GM23338 (cell line): ENCODE measurements around the gene CLNK. TPM values are rescaled to one million over a fixed set of nuclear protein-coding genes. Genes with fewer than 3 reads are reported as not detected.

Experiments
- ATAC-seq: fragments of 200-7000 bp; cut with Tn5 transposase; 3 replicates; pipeline ENCODE4 v1.9.1; 2020
- DNase-seq: peaks from one replicate; pipeline ENCODE4 v3.0.0-alpha.2; 2015; ENCODE audit warnings: low spot score
- H2AFZ ChIP-seq: fragments of 200-600 bp; sonication (generic); 2 replicates; pipeline ENCODE4 v1.8.0; 2016; ENCODE audit warnings: antibody characterized with exemption, mild to moderate bottlenecking, moderate library complexity
- H3F3A ChIP-seq: fragments of 200-600 bp; sonication (generic); replicated peaks from 2 replicates; pipeline ENCODE4 v1.8.0; 2017; ENCODE audit warnings: antibody characterized with exemption, mixed run types, low read depth
- H3K27ac ChIP-seq: fragments of 200-600 bp; sonication (generic); 2 replicates; pipeline ENCODE4 v1.6.1; 2016; ENCODE audit warnings: low read depth
- H3K27me3 ChIP-seq: fragments of 200-600 bp; sonication (generic); 2 replicates; pipeline ENCODE4 v1.8.0; 2016; ENCODE audit warnings: mild to moderate bottlenecking, mixed run types, moderate library complexity; ENCODE audit not compliant: insufficient read depth
- H3K36me3 ChIP-seq: fragments of 200-600 bp; sonication (generic); 2 replicates; pipeline ENCODE4 v1.8.0; 2016; ENCODE audit warnings: mild to moderate bottlenecking; ENCODE audit not compliant: insufficient read depth
- H3K4me1 ChIP-seq: fragments of 200-600 bp; sonication (generic); 2 replicates; pipeline ENCODE4 v1.8.0; 2016; ENCODE audit warnings: mild to moderate bottlenecking, moderate library complexity; ENCODE audit not compliant: insufficient read depth
- H3K4me2 ChIP-seq: fragments of 200-600 bp; sonication (generic); 2 replicates; pipeline ENCODE4 v1.7.1; 2017; ENCODE audit warnings: mixed run types
- H3K4me3 ChIP-seq: fragments of 200-600 bp; sonication (generic); 2 replicates; pipeline ENCODE4 v1.6.1; 2016; ENCODE audit warnings: mixed run types
- H3K79me2 ChIP-seq: fragments of 200-600 bp; sonication (generic); replicated peaks from 2 replicates; pipeline ENCODE4 v1.8.0; 2017; ENCODE audit warnings: mild to moderate bottlenecking; ENCODE audit not compliant: insufficient read depth
- H3K9me2 ChIP-seq: fragments of 200-600 bp; sonication (generic); 2 replicates; pipeline ENCODE4 v1.8.0; 2017; ENCODE audit not compliant: insufficient read depth
- H4K20me1 ChIP-seq: fragments of 200-600 bp; sonication (generic); replicated peaks from 2 replicates; pipeline ENCODE4 v1.8.0; 2017; ENCODE audit warnings: mild to moderate bottlenecking; ENCODE audit not compliant: insufficient read depth
- H3K27ac Mint-ChIP-seq: 2 replicates; pipeline ENCODE4 v1.8.0; 2020; ENCODE audit warnings: inconsistent platforms, mild to moderate bottlenecking, moderate library complexity, mixed read lengths
- H3K27me3 Mint-ChIP-seq: 3 replicates; pipeline ENCODE4 v1.8.0; 2022; ENCODE audit warnings: low read depth, mild to moderate bottlenecking, moderate library complexity, mixed read lengths, inconsistent platforms; ENCODE audit not compliant: insufficient read depth, poor library complexity
- H3K36me3 Mint-ChIP-seq: 3 replicates; pipeline ENCODE4 v1.8.0; 2021; ENCODE audit warnings: low read depth, mild to moderate bottlenecking, inconsistent platforms, moderate library complexity, mixed read lengths
- H3K4me1 Mint-ChIP-seq: 3 replicates; pipeline ENCODE4 v1.8.0; 2020; ENCODE audit warnings: mild to moderate bottlenecking, inconsistent platforms, mixed read lengths
- H3K4me3 Mint-ChIP-seq: 3 replicates; pipeline ENCODE4 v1.8.0; 2021; ENCODE audit warnings: moderate library complexity, mild to moderate bottlenecking, inconsistent platforms, mixed read lengths
- H3K9me3 Mint-ChIP-seq: 3 replicates; pipeline ENCODE4 v1.8.0; 2020; ENCODE audit warnings: moderate library complexity, mild to moderate bottlenecking, inconsistent platforms, mixed read lengths
- CTCF ChIP-seq, 2 experiments: fragments of 200-600 bp in 1 of 2; sonication (generic) in 1 of 2; conservative IDR thresholded peaks; 2 replicates each; pipeline versions ENCODE4 v1.5.1 to v1.6.1; 2016 to 2017; ENCODE audit warnings: antibody characterized with exemption in 2 of 2, low read depth in 2 of 2, mild to moderate bottlenecking in 2 of 2, moderate library complexity in 1 of 2
- EZH2 ChIP-seq: fragments of 200-600 bp; sonication (generic); IDR thresholded peaks from one replicate; pipeline ENCODE4 v1.8.0; 2017; ENCODE audit warnings: antibody characterized with exemption, mild to moderate bottlenecking, low read depth; ENCODE audit not compliant: unreplicated experiment
- EZH2phosphoT487 ChIP-seq: fragments of 200-600 bp; sonication (generic); IDR thresholded peaks from one replicate; pipeline ENCODE4 v1.8.1; 2018; ENCODE audit warnings: antibody characterized with exemption; ENCODE audit not compliant: unreplicated experiment
- JUNB ChIP-seq: IDR thresholded peaks from one replicate; pipeline ENCODE4 v1.6.1; 2016; ENCODE audit warnings: antibody characterized with exemption; ENCODE audit not compliant: unreplicated experiment
- NANOG ChIP-seq: IDR thresholded peaks from 2 replicates; pipeline ENCODE4 v1.6.1; 2016; ENCODE audit warnings: antibody characterized with exemption, borderline replicate concordance
- STAT1 ChIP-seq: IDR thresholded peaks from one replicate; pipeline ENCODE4 v1.6.1; 2016; ENCODE audit warnings: antibody characterized with exemption; ENCODE audit not compliant: unreplicated experiment
- ZNF331 ChIP-seq: fragments of 250-450 bp; sonication (Bioruptor Pico); IDR thresholded peaks from 2 replicates; pipeline ENCODE4 v1.5.0; 2020; ENCODE audit warnings: low read depth, mild to moderate bottlenecking, moderate library complexity
- ZNF462 ChIP-seq: fragments of 250-450 bp; sonication (Bioruptor Pico); IDR thresholded peaks from 2 replicates; pipeline ENCODE4 v1.5.0; 2020; ENCODE audit warnings: mild to moderate bottlenecking, moderate library complexity
- polyA plus RNA-seq: library from polyadenylated mRNA; unstranded; fragments of >200 nt; fragmentation: Nextera tagmentation; extraction: Ambion mirVana; gene quantifications from 2 replicates; pipeline ENCODE4 v1.2.1, GENCODE V29; 2016
- total RNA-seq: library from RNA; depleted of rRNA; stranded (reverse); fragments of >200 nt; shearing (Covaris generic); gene quantifications from 2 replicates; pipeline ENCODE4 v1.2.3, GENCODE V29; 2014

CLNK gene
- total and polyA plus RNA-seq, 2 experiments from 2014 or later = not detected

GRCh38 chr4:10722957-10723356 lies 38.4 kb upstream of the CLNK start (continued):
- TF ChIP-seq ZNF462 (CRISPR knock-in tag) = no peak
- no peak for TF ChIP-seq ZNF331 (CRISPR knock-in tag)
- TF ChIP-seq NANOG = no peak
- no peak for TF ChIP-seq JUNB
- TF ChIP-seq STAT1 = no peak
- no peak for TF ChIP-seq CTCF (conservative IDR thresholded peaks at IDR 0.05; ENCODE audit: low read depth in 2 of 2)
- no peak for TF ChIP-seq EZH2

GRCh38 chr4:10721616-10722015 lies 37.0 kb upstream of the CLNK start:
- ATAC-seq (no peak), DNase-seq (no peak)
- H3F3A ChIP-seq = no peaks in the 10 kb centered on the region
- H3K4me1 Mint-ChIP-seq = peaks cover 9% of the 10 kb centered on the region
- H3K9me3 Mint-ChIP-seq = no peaks in the 10 kb centered on the region; the same call in 2 of the 3 replicates
- H3K9me2 ChIP-seq = no peaks in the 10 kb centered on the region
- no peak overlapping the region for H3K27ac Mint-ChIP-seq
- H3K27me3 ChIP-seq = no peaks in the 10 kb centered on the region
- no peak overlapping the region for H3K4me3 Mint-ChIP-seq
- no peaks in the 10 kb centered on the region for H3K79me2 ChIP-seq
- peaks cover 4% of the 10 kb centered on the region; the same call in 1 of the 2 replicates for H3K4me1 ChIP-seq
- no peaks in the 10 kb centered on the region for H3K36me3 ChIP-seq
- H3K4me2 ChIP-seq = no peak overlapping the region
- no peak overlapping the region for H3K4me3 ChIP-seq
- no peak overlapping the region for H3K27ac ChIP-seq
- H2AFZ ChIP-seq = no peak overlapping the region
- no peaks in the 10 kb centered on the region for H3K36me3 Mint-ChIP-seq
- no peaks in the 10 kb centered on the region for H4K20me1 ChIP-seq
- peaks cover 4% of the 10 kb centered on the region for H3K27me3 Mint-ChIP-seq
- no peak for TF ChIP-seq EZH2phosphoT487
- TF ChIP-seq ZNF462 (CRISPR knock-in tag) = no peak
